T-cell (primary cell): ENCODE measurements around the gene EVPL. TPM values are rescaled to one million over a fixed set of nuclear protein-coding genes. Genes with fewer than 3 reads are reported as not detected.

Source experiments
- total RNA-seq, 35 experiments: library from RNA in 6 of 35; stranded (reverse) in 6 of 35; fragments of 120-200 nt in 1 of 35; gene quantifications; one replicate each; pipeline versions ENCODE4 v1.2.1 to v1.2.4 and lab custom pipeline; 2013 to 2026

Gene EVPL
- total RNA-seq, 5 donors from 2014 or later (not counting 1 experiment from before 2014, with no cell fraction given): 0.58 to 1.0 (median 0.72) TPM

Other genes starting within 250 kb of the EVPL start
- 10 to 100 TPM; 37.1 to 50.3 (median 39.2) TPM for gene UNK, start 242.5 kb downstream of the EVPL start, total RNA-seq
- gene UNC13D, start 182.9 kb downstream of the EVPL start, total RNA-seq: 100 to 1,000 TPM; 148 to 191 (median 180) TPM
- gene WBP2, start 172.0 kb downstream of the EVPL start, total RNA-seq: 100 to 1,000 TPM in 3 of 5 donors, 10 to 100 TPM in 2; 91.4 to 158 (median 138) TPM
- 10 to 100 TPM in 3 of 5 donors, 1 to 10 TPM in 2; 2.6 to 24.6 (median 18.3) TPM for gene TRIM47, start 148.7 kb downstream of the EVPL start, total RNA-seq
- gene TRIM65, start 130.4 kb downstream of the EVPL start, total RNA-seq: 10 to 100 TPM; 22.1 to 52.2 (median 45.9) TPM
- 100 to 1,000 TPM; 116 to 170 (median 144) TPM for gene MRPL38, start 122.4 kb downstream of the EVPL start, total RNA-seq
- gene FBF1, start 86.3 kb downstream of the EVPL start, total RNA-seq: 10 to 100 TPM; 25.7 to 45.3 (median 41.5) TPM
- gene ACOX1, start 48.1 kb downstream of the EVPL start, total RNA-seq: 10 to 100 TPM; 17.6 to 33.8 (median 29.1) TPM
- gene TEN1, start 48.1 kb downstream of the EVPL start, total RNA-seq: 10 to 100 TPM; 12.8 to 15.3 (median 14.3) TPM
- 10 to 100 TPM in 1 of 5 donors, 1 to 10 TPM in 4; 7.5 to 12.1 (median 9.0) TPM for gene CDK3, start 26.5 kb downstream of the EVPL start, total RNA-seq
- gene SRP68, start 45.2 kb upstream of the EVPL start, total RNA-seq: 10 to 100 TPM; 71.9 to 81.6 (median 78.9) TPM
- gene GALR2, start 47.5 kb upstream of the EVPL start, total RNA-seq: 1 to 10 TPM in 1 of 5 donors, under 1 TPM in 2, not detected in 2; 0.20 to 1.3 (median 0.73) TPM
- gene ZACN, start 51.9 kb upstream of the EVPL start, total RNA-seq: 1 to 10 TPM in 1 of 5 donors, under 1 TPM in 3, not detected in 1; 0.20 to 1.6 (median 0.31) TPM
- gene EXOC7, start 76.5 kb upstream of the EVPL start, total RNA-seq: 100 to 1,000 TPM; 119 to 181 (median 156) TPM
- 1 to 10 TPM in 4 of 5 donors, under 1 TPM in 1; 0.99 to 3.0 (median 1.7) TPM for gene FOXJ1, start 113.9 kb upstream of the EVPL start, total RNA-seq
- 10 to 100 TPM; 50.7 to 66.5 (median 61.9) TPM for gene RNF157, start 213.2 kb upstream of the EVPL start, total RNA-seq
- gene UBALD2, start 238.0 kb upstream of the EVPL start, total RNA-seq: 100 to 1,000 TPM; 163 to 277 (median 177) TPM